Epidermal melanocyte (primary cell): Measurements from ENCODE around the gene AASDHPPT.

Experiments used
- DNase-seq: peaks from one replicate; pipeline ENCODE4 v3.0.0; 2011; ENCODE audit warnings: low spot score; ENCODE audit not compliant: insufficient read length

The AASDHPPT gene

GRCh38 chr11:106086135-106086534 is 8.7 kb downstream of the AASDHPPT start:
- no peak for DNase-seq

- no peak for DNase-seq
Measured at GRCh38 chr11:106086850-106087249, 9.4 kb downstream of the AASDHPPT start.

- DNase-seq: no peak
Measured at GRCh38 chr11:106087815-106088435, 10.5 kb downstream of the AASDHPPT start.

- DNase-seq: no peak
Measured at GRCh38 chr11:106088896-106089295, 11.4 kb downstream of the AASDHPPT start.

- no peak for DNase-seq
Measured at GRCh38 chr11:106091480-106092123, 14.1 kb downstream of the AASDHPPT start.

- DNase-seq: no peak
Measured at GRCh38 chr11:106092446-106092845, 15.0 kb downstream of the AASDHPPT start.

GRCh38 chr11:106098893-106099553 is 21.6 kb downstream of the AASDHPPT start:
- DNase-seq: no peak

- no peak for DNase-seq
Measured at GRCh38 chr11:106101370-106101769, 23.9 kb downstream of the AASDHPPT start.

- DNase-seq: no peak
Measured at GRCh38 chr11:106101819-106102218, 24.4 kb downstream of the AASDHPPT start.

GRCh38 chr11:106105986-106106385 is 28.5 kb downstream of the AASDHPPT start:
- DNase-seq: no peak

- no peak for DNase-seq
Measured at GRCh38 chr11:106121570-106122320, 44.3 kb downstream of the AASDHPPT start.

GRCh38 chr11:106127604-106128003 is 50.1 kb downstream of the AASDHPPT start:
- DNase-seq: no peak

- no peak for DNase-seq
Measured at GRCh38 chr11:106128740-106129139, 51.3 kb downstream of the AASDHPPT start.

- no peak for DNase-seq
Measured at GRCh38 chr11:106131998-106132397, 54.5 kb downstream of the AASDHPPT start.

GRCh38 chr11:106132582-106133354 is 55.3 kb downstream of the AASDHPPT start:
- no peak for DNase-seq

- DNase-seq: no peak
Measured at GRCh38 chr11:106133529-106133928, 56.1 kb downstream of the AASDHPPT start.

- no peak for DNase-seq
Measured at GRCh38 chr11:106137061-106137460, 59.6 kb downstream of the AASDHPPT start.

- no peak for DNase-seq
Measured at GRCh38 chr11:106137758-106138157, 60.3 kb downstream of the AASDHPPT start.
